Thyroid gland (tissue), 4 donors: ENCODE data around the gene LENG9. TPM values are rescaled to one million over a fixed set of nuclear protein-coding genes. Genes with fewer than 3 reads are reported as not detected.

ENCODE experiments used
- DNase-seq, 2 donors: peaks; one replicate each; pipeline ENCODE4 v3.0.0-alpha.2; 2019
- H3K27ac ChIP-seq, 3 donors: fragments of 200-600 bp; sonication (generic); 1 replicate in 2 of 3; 2 replicates in 1 of 3; pipeline ENCODE4 v1.5.1; 2016 to 2019; ENCODE audit warnings: mild to moderate bottlenecking in 1 of 3, moderate library complexity in 1 of 3
- H3K27me3 ChIP-seq: fragments of 200-600 bp; sonication (generic); one replicate; pipeline ENCODE4 v1.5.1; 2019
- H3K36me3 ChIP-seq, 2 donors: fragments of 200-600 bp; sonication (generic); one replicate each; pipeline ENCODE4 v1.5.1; 2016 to 2019
- H3K4me1 ChIP-seq, 2 donors: fragments of 200-600 bp; sonication (generic); one replicate each; pipeline ENCODE4 v1.5.1; 2017 to 2019
- H3K4me3 ChIP-seq, 3 donors: fragments of 200-600 bp; sonication (generic); replicated peaks in 1 of 3; 1 replicate in 2 of 3; 2 replicates in 1 of 3; pipeline ENCODE4 v1.5.1; 2016; ENCODE audit warnings: mild to moderate bottlenecking in 1 of 3
- H3K9me3 ChIP-seq: fragments of 200-600 bp; sonication (generic); one replicate; pipeline ENCODE4 v1.5.1; 2017
- POLR2A ChIP-seq, 2 donors: fragments of 450-650 bp; IDR thresholded peaks; one replicate each; pipeline ENCODE4 v1.6.1; 2017; ENCODE audit warnings: antibody characterized with exemption in 2 of 2, mild to moderate bottlenecking in 2 of 2, moderate library complexity in 1 of 2
- WGBS, 2 donors: methylation state at CpG; one replicate each; pipeline ENCODE4 v1.1.5; 2017; 5-methylcytosine and 5-hydroxymethylcytosine counted together
- intact Hi-C: fragments of 100-400 bp; cut with DNase I; formaldehyde crosslinking; loops from one replicate; pipeline ENCODE4 v1.15.1; 2023
- total RNA-seq, 4 donors: library from RNA; depleted of rRNA; stranded (reverse); fragments of >200 nt; gene quantifications; one replicate each; pipeline ENCODE4 v1.2.3, GENCODE V29; 2016
- TF ChIP-seq, protein P1 (sequence below), 6 experiments: fragments of 200-600 bp in 3 of 6; fragments of 450-650 bp in 3 of 6; sonication (generic) in 3 of 6; IDR thresholded peaks; one replicate each; pipeline ENCODE4 v1.5.1; 2016 to 2019; ENCODE audit warnings: antibody characterized with exemption in 6 of 6, mild to moderate bottlenecking in 2 of 6, inconsistent platforms in 1 of 6, moderate library complexity in 1 of 6

The LENG9 gene
- total RNA-seq, 4 donors from 2014 or later: 1.3 to 4.6 (median 3.2) TPM

DNA sequence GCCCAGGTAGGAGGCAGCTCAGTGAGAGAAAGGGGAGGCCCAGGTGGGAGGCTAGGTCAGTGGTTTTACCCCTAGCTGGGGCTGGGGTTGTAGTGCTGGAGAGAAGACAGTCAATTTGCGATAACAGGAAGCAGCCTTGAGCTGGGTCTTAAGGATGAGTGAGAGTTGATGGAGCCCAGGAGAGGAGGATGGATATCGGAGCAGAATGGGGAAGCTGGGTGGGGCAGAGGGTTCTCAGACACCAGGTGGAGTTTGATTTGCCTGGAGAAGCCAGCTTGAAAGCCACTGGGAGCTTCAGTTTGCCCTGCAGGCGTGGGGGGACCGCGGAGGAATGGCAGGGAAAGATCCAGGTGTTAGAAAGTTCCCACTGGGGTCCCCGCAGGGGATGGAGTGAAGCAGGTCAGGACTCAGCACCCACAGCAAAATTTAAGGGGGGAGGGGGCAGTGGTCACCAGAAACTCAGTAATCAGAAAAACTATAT is 10.4 kb upstream of the LENG9 start:
- H3K4me1 ChIP-seq: peaks cover 10 to 19% of the 10 kb centered on the region in 2 donors
- no peaks in the 10 kb centered on the region for H3K36me3 ChIP-seq
- TF ChIP-seq POLR2A (IDR thresholded peaks at IDR 0.05): no peak
- TF ChIP-seq, protein P1, sequence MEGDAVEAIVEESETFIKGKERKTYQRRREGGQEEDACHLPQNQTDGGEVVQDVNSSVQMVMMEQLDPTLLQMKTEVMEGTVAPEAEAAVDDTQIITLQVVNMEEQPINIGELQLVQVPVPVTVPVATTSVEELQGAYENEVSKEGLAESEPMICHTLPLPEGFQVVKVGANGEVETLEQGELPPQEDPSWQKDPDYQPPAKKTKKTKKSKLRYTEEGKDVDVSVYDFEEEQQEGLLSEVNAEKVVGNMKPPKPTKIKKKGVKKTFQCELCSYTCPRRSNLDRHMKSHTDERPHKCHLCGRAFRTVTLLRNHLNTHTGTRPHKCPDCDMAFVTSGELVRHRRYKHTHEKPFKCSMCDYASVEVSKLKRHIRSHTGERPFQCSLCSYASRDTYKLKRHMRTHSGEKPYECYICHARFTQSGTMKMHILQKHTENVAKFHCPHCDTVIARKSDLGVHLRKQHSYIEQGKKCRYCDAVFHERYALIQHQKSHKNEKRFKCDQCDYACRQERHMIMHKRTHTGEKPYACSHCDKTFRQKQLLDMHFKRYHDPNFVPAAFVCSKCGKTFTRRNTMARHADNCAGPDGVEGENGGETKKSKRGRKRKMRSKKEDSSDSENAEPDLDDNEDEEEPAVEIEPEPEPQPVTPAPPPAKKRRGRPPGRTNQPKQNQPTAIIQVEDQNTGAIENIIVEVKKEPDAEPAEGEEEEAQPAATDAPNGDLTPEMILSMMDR (IDR thresholded peaks at IDR 0.05): no peak
- WGBS, 2 donors: 62 to 78% methylated on average over 6 of the region's 6 CpGs
- no peak for DNase-seq
- H3K27me3 ChIP-seq: peaks cover 5% of the 10 kb centered on the region
- no peaks in the 10 kb centered on the region for H3K9me3 ChIP-seq
- no peak overlapping the region for H3K27ac ChIP-seq
- intact Hi-C loops: no loop called here
- H3K4me3 ChIP-seq: no peak overlapping the region

DNA sequence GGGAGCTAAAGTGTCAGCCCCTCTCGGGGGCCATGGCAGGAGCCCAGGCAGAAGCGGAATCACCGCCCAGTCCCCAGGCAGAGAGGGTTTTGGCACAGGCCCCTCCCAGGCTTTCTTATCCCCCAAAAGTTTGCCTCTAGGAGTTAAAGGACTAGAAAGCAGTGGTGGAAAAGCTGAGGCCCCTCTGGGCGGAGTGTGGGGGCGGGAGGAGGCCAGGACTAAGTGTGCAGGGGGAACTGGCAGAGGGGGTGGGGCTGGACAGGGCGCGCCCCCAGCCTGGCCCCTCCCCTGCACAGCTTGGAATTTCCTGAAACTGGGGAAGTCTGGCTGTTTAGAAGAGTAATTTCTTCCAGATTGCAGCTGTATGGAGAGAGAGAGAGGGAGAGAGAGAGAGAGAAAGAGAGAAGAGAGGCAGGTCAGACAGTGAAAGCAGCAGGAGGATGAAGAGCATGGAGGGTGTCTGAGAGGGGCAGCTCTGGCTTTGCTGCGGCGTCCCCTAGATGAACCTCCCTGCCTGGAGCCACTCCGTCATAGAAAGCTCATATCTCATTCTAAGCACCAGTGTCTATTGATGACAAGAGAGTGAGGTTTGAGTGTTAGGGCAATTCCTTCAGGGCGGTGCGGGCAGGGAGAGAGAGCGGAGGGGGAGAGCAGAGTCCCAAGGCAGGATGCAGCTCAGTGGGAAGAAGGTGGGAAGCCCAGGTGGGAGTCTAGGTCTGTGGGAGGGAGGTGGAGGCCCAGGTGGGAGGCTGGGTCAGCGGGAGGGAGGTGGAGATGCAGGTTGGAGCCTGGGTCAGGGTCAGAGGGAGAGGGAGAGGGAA is 9.7 kb upstream of the LENG9 start, which contains the start of gene CDC42EP5:
TSS of gene CDC42EP5 (minus strand) at position 226 of the 821 bp plus-strand sequence. CDS start 7,749 bp downstream, outside the sequence.
- Histone ChIP-seq H3K36me3 (no peaks in the 10 kb centered on the region), H3K4me3 (peak within 1 kb of the TSS in 1 of 3 donors; percentile 30), H3K27ac (peak within 1 kb of the TSS in 2 of 3 donors; percentile 58 to 75), H3K27me3 (peaks cover 5% of the 10 kb centered on the region), H3K9me3 (no peaks in the 10 kb centered on the region), H3K4me1 (peaks cover 10 to 19% of the 10 kb centered on the region in 2 donors)
- TF ChIP-seq POLR2A (IDR thresholded peaks at IDR 0.05): peak in 1 of 2 donors; percentile 14
- TF ChIP-seq, protein P1 (IDR thresholded peaks at IDR 0.05): no peak
- intact Hi-C loops: no loop called here
- DNase-seq: peak in 1 of 2 donors; percentile 32
- WGBS, 2 donors: 8 to 13% methylated on average over 11 to 12 of the region's 14 CpGs

DNA sequence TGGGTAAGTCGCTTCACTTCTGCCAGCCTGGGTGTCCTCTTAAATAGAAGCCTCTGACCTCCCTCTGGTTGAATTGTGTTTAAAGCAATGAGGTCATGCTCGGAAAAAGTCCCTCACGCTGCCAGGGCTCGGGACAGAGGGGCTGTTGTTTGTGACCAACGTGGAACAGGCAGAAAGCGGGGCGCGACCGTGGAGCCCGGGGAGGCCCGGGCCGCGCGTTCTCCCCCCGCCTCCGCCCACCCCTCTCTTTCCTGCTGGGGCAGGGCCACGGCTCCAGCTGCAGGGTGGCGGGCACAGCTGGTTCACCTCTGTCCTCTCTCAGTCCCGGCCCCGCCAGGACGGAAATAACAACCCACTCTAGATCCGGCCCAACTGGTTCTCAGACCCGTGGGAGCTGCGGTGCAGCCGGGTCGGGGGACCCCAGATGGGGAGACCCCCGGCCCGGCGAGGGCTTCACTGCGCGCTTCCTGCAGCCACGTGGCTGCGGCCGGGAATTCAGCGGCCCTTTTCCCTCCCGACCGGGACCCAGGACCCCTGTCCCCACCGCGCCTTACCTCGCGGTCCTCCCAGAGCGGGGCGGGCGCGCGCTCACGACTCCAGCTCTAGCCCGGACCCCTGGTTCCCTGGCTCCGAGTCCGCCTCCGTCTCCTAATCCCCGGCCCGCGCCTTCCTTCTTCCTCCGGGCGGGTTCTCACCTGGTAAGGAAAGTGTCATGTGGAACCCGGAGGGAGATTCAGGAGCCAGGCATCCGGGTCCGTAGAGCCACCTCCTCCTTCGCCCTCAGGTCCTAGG is 7.6 kb upstream of the LENG9 start:
- Histone ChIP-seq H3K36me3 (no peaks in the 10 kb centered on the region), H3K4me3 (peak overlapping the region in 1 of 3 donors; percentile 30), H3K9me3 (no peaks in the 10 kb centered on the region), H3K27me3 (peaks cover 5% of the 10 kb centered on the region), H3K4me1 (peaks cover 10 to 19% of the 10 kb centered on the region in 2 donors), H3K27ac (peak overlapping the region in 2 of 3 donors; percentile 65 to 67)
- DNase-seq: peak in 1 of 2 donors; percentile 22
- TF ChIP-seq POLR2A (IDR thresholded peaks at IDR 0.05): no peak
- TF ChIP-seq, protein P1 (IDR thresholded peaks at IDR 0.05): no peak
- intact Hi-C loops: no loop called here
- 0 to 4% methylated on average over 7 to 25 of the region's 60 CpGs for WGBS, 2 donors

DNA sequence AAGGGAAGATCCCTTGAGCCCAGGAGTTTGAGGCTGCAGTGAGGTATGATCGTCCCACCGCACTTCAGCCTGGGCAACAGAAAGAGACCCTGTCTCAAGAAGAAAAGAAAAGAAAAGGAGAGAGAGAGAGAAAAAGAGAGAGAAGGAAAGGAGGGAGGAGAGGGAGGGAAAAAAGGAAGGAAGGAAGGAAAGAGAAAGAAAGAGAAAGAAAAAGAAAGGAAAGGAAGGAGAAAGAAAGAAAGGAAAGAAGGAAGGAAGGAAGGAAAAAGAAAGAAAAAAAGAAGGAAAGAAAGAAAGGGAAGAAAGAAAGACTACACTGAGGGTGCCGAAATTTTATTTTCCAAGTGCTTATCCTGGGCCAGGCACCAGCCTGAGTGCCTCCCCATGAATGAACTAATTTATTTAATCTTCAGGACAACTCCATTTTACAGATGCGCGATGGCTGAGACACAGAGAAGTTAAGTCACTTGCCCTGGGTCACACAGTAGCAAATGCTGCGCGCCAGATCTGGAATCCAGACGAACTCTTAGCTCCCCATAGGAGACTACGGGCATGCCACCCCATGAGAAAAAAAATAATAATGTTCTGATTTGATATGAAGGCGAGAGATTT is 6.8 kb upstream of the LENG9 start:
- intact Hi-C loops: no loop called here
- TF ChIP-seq, protein P1 (IDR thresholded peaks at IDR 0.05): no peak
- TF ChIP-seq POLR2A (IDR thresholded peaks at IDR 0.05): no peak
- H3K4me1 ChIP-seq: peaks cover 10 to 19% of the 10 kb centered on the region in 2 donors
- H3K27me3 ChIP-seq: peaks cover 5% of the 10 kb centered on the region
- no peak overlapping the region for H3K4me3 ChIP-seq
- 68 to 77% methylated on average over 10 of the region's 10 CpGs for WGBS, 2 donors
- H3K27ac ChIP-seq: peak overlapping the region in 1 of 3 donors; percentile 67
- no peaks in the 10 kb centered on the region for H3K36me3 ChIP-seq
- no peaks in the 10 kb centered on the region for H3K9me3 ChIP-seq
- DNase-seq: no peak
